Activated naive CD4-positive, alpha-beta T cell treated with anti-CD3 and anti-CD28 coated beads, Interleukin-2, amount 50 U/mL, for 72 hours (primary cell): ENCODE data around the gene OR10P1. TPM values are rescaled to one million over a fixed set of nuclear protein-coding genes. Genes with fewer than 3 reads are reported as not detected.
"Not testable (repeated sequence)": the region's sequence is repeated elsewhere in the genome, so short reads cannot be mapped to it uniquely, and the experiment has no call there.

Source experiments
- ATAC-seq, 2 donors: fragments of 150-1000 bp; cut with Tn5 transposase; 2 replicates each; pipeline ENCODE4 v1.10.0; 2021; ENCODE audit warnings: mild to moderate bottlenecking in 2 of 2, moderate library complexity in 2 of 2
- DNase-seq, 2 donors: peaks; one replicate each; pipeline ENCODE4 v3.0.0; 2021 to 2022; ENCODE audit warnings: low spot score in 2 of 2
- H3K27ac Mint-ChIP-seq, 2 donors: one replicate each; pipeline ENCODE4 v1.8.0; 2022; ENCODE audit warnings: mild to moderate bottlenecking in 2 of 2, mixed read lengths in 2 of 2
- H3K36me3 Mint-ChIP-seq, 2 donors: one replicate each; pipeline ENCODE4 v1.8.0; 2022; ENCODE audit warnings: mixed read lengths in 2 of 2
- H3K9me3 Mint-ChIP-seq, 2 donors: one replicate each; pipeline ENCODE4 v1.8.0; 2022; ENCODE audit warnings: mixed read lengths in 2 of 2
- total RNA-seq, 2 donors: library from RNA; stranded (reverse); gene quantifications; one replicate each; pipeline ENCODE4 v1.2.3, GENCODE V29; 2022

The OR10P1 gene
- not detected for total RNA-seq

- H3K27ac Mint-ChIP-seq: peak within 1 kb of the TSS; percentile 15 to 50
- no peaks in the 10 kb centered on the region for H3K9me3 Mint-ChIP-seq
- no peaks in the 10 kb centered on the region for H3K36me3 Mint-ChIP-seq
- ATAC-seq: no peak
- DNase-seq: no peak
Measured at GRCh38 chr12:55636853-55637252, at the start of gene OR10P1. OR10P1 (plus strand) TSS chr12:55636892; CDS start chr12:55636892, 0 bp downstream.

- not testable (repeated sequence) for H3K27ac Mint-ChIP-seq, ATAC-seq, DNase-seq, H3K36me3 Mint-ChIP-seq
- H3K9me3 Mint-ChIP-seq: peaks cover 2 to 12% of the 10 kb centered on the region in 2 donors
Measured at GRCh38 chr12:55590152-55590551, 46.5 kb upstream of the OR10P1 start.

GRCh38 chr12:55607821-55608594 lies 28.7 kb upstream of the OR10P1 start:
- Mint-ChIP-seq H3K36me3 (no peaks in the 10 kb centered on the region), H3K27ac (no peak overlapping the region), H3K9me3 (no peaks in the 10 kb centered on the region)
- DNase-seq: no peak
- ATAC-seq: no peak

DNA sequence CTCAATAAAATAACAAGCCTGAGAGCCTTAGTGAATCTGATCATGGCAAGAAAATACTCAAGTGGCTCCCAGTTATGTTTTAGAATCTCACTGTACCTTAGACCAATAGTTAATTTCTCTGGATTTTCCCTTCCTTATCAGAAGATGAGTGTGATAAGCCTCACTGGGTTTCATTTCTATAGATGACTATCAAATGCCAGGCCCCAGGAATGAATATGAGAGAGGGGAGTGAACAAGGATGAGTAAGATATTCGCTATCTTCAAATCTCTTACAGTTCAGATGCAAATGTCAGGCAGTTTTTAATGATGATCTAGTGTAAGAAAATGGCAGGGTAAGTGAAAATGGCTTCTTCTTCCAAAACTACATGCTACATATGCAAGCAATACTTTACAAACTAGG lies 26.1 kb upstream of the OR10P1 start:
- ATAC-seq (peak; percentile 82 to 93), DNase-seq (no peak)
- Mint-ChIP-seq H3K36me3 (peaks cover 6 to 12% of the 10 kb centered on the region in 2 donors), H3K9me3 (peaks cover 5 to 9% of the 10 kb centered on the region in 2 donors), H3K27ac (no peak overlapping the region)

DNA sequence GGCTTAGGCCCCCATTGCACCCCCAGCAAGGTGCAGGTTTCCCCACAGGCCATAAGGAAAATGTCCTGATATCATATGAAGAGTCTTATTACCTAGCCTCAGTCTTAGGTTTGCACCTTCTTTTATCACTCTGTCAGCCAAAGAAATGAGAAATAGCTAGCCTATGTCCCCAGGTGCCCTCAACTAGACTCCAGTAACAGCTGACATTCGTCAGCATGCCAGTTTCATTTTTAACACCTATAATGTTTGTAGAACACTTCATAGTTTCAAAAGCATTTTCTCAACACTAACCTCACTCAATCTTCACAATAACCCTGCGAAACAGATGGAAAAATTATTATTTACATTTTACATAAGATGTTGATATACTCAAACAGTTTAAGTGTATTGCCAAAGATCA lies 24.0 kb upstream of the OR10P1 start:
- DNase-seq (no peak), ATAC-seq (no peak)
- Mint-ChIP-seq H3K9me3 (peaks cover 14 to 23% of the 10 kb centered on the region in 2 donors), H3K27ac (no peak overlapping the region), H3K36me3 (peaks cover 20 to 29% of the 10 kb centered on the region in 2 donors)

DNA sequence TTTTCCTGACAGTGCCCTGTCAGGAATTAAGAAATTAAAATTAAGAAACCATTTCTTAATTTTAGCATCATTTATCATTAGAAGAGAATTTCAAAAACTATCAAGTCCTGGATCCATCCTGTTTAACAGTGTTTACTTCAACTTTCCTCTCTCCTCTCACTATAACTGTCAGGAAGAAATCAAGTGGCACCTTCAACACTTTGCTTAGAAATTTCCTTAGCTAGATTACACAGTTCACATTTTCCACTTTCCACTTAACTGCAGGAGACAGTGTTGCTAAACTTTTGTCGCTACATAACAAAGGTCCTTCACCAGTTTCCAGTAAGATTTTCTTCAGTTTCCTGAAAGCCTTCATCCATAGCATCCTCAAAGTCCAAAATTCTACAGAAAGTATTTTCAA lies 21.9 kb upstream of the OR10P1 start:
- H3K36me3 Mint-ChIP-seq: peaks cover 22 to 31% of the 10 kb centered on the region in 2 donors

DNA sequence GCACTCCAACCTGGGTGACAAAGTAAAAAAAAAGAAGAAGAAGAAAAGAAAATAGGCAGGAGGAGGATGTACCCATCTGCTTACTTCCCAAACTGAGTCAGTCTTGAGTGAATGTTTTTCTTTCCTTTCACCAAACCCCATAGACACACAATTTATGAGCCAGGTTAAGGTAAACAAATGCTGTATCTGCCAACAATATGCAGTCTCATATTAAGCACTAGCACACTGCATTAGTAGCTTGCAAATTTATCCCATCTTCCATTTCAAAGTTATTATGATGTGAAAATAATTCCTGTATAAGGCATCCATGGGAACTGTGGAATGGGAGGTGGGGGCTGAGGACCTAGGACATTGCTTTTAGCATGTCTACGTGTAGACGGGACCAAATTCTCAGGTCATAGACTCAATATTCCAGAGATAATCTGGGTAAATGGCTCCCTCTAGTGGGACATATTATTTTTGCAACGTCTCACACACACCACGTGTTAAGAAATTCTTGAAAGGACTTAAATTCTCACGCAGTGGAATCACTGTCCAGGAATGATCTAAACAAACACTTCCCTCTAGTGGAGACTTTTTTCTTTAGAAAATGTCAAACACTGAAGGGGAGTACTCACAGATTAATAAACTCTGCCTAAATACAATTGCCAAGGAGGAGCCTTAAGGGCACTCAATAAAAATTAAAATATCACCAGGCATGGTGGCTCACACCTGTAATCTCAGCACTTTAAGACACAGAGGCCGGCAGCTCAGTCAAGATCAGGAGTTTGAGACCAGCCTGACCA lies 17.1 kb upstream of the OR10P1 start:
- Mint-ChIP-seq H3K9me3 (peaks cover 14 to 24% of the 10 kb centered on the region in 2 donors), H3K27ac (no peak overlapping the region), H3K36me3 (peaks cover 22 to 29% of the 10 kb centered on the region in 2 donors)
- DNase-seq (peak in 1 of 2 donors; percentile 76), ATAC-seq (peak; percentile 59 to 62)

More for the DNA sequence above, 21.9 kb upstream of the OR10P1 start:
- ATAC-seq (no peak), DNase-seq (no peak)
- Mint-ChIP-seq H3K27ac (no peak overlapping the region), H3K9me3 (peaks cover 14 to 24% of the 10 kb centered on the region in 2 donors)

GRCh38 chr12:55624056-55624455 lies 12.6 kb upstream of the OR10P1 start:
- no peaks in the 10 kb centered on the region for H3K36me3 Mint-ChIP-seq
- ATAC-seq (peak; percentile 86), DNase-seq (no peak)
- H3K27ac Mint-ChIP-seq: no peak overlapping the region
- no peaks in the 10 kb centered on the region for H3K9me3 Mint-ChIP-seq

DNA sequence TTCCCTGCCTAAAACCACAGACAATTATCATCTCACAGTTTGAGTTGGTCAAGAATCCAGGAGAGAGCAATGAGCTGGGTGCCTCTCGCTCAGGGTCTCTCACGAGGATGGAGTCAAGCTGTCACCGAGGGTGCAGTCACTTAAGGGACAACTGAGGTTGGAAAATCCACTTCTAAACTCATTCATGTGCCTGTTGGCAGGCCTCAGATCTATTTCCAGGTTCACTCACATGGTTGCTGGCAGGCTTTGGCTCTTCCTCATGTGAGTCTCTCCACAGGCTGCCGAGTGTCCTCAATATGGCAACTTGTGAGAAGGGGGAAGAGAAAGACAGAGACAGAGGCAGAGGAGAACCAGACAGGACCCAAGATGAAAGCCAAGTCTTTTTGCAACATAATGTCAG lies 10.5 kb upstream of the OR10P1 start:
- Mint-ChIP-seq H3K9me3 (no peaks in the 10 kb centered on the region), H3K27ac (no peak overlapping the region), H3K36me3 (no peaks in the 10 kb centered on the region)
- ATAC-seq (no peak), DNase-seq (no peak)

DNA sequence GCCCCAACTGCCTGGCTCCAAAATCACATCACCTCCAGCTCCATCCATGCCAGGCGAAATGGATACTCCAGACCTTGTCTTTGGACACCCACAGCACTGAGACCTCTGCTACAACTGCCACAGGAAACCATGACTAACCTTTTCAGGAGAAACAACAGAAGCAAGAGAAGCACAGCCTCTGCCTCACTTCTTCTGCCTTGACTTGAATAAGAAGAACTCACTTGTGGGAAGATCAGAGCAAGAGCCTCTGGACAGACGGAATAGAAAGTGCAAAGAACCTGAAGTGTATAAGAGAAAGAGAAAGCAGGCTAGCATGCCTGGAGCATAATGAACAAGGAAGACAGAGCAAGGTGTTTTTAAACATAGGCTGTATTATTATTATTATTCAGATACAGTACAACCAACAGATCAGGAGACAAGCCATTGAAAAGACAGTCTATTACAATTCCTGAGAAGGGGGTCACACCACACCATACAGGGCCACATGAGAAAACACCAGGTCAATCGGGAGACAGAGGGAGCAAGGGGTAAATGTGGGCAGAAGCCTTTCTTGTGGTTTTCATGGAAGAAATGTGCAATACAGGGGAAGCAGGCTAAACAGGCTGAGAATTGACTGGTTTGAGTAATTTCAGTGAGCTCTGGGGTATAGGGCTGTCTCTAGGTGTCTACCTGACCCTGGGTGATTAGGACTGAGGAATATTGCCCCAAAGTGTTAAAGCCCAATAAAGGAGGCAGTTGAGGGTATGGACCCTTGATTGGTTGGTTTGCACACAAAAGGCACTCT lies 7.4 kb upstream of the OR10P1 start:
- peak; percentile 87 to 88 for ATAC-seq
- Mint-ChIP-seq H3K36me3 (no peaks in the 10 kb centered on the region), H3K27ac (peak overlapping the region; percentile 8 to 53), H3K9me3 (no peaks in the 10 kb centered on the region)
- peak in 1 of 2 donors; percentile 31 for DNase-seq

- no peak for DNase-seq
- no peaks in the 10 kb centered on the region for H3K36me3 Mint-ChIP-seq
- no peak overlapping the region for H3K27ac Mint-ChIP-seq
- ATAC-seq: no peak
- H3K9me3 Mint-ChIP-seq: no peaks in the 10 kb centered on the region
Measured at GRCh38 chr12:55631056-55631455, 5.6 kb upstream of the OR10P1 start.

GRCh38 chr12:55631733-55632132 lies 5.0 kb upstream of the OR10P1 start:
- Mint-ChIP-seq H3K27ac (no peak overlapping the region), H3K36me3 (no peaks in the 10 kb centered on the region), H3K9me3 (no peaks in the 10 kb centered on the region)
- ATAC-seq (no peak), DNase-seq (no peak)

GRCh38 chr12:55633151-55633550 lies 3.5 kb upstream of the OR10P1 start:
- H3K9me3 Mint-ChIP-seq: no peaks in the 10 kb centered on the region
- H3K36me3 Mint-ChIP-seq: no peaks in the 10 kb centered on the region
- DNase-seq (no peak), ATAC-seq (no peak)
- H3K27ac Mint-ChIP-seq: no peak overlapping the region

DNA sequence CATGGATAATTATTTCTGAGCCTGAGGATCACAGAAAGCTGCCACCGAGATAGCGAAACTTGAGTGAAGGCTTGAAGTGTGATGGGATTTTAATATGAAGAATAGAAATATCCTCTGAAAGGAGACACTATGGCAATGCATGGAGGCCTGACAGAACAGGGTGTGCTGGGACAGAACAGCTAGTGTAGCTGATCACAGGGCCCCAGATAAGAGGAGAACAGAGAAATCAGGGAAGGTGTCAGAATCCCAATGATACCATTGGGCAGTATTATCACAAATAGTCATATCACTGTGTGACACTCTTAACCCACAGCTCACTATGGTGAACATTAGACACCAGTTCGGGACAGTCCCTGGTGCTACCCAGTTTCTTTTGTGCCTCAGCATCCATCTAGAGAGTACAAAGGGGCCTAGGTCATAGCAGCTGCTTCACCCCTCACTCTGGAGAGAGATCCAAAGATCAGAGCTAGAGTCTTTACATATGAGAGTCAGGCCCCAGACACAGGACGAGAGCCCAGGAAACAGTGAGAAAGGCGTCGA lies 506 bp upstream of the OR10P1 start:
- H3K27ac Mint-ChIP-seq: no peak overlapping the region
- H3K36me3 Mint-ChIP-seq: no peaks in the 10 kb centered on the region
- no peaks in the 10 kb centered on the region for H3K9me3 Mint-ChIP-seq
- DNase-seq (no peak), ATAC-seq (peak; percentile 72 to 90)

DNA sequence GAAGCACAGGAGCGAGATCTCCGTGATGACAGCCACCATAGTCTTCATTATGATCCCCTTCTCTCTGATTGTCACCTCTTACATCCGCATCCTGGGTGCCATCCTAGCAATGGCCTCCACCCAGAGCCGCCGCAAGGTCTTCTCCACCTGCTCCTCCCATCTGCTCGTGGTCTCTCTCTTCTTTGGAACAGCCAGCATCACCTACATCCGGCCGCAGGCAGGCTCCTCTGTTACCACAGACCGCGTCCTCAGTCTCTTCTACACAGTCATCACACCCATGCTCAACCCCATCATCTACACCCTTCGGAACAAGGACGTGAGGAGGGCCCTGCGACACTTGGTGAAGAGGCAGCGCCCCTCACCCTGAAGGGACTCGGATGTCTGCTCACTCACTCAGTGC lies 775 bp downstream of the OR10P1 start:
- ATAC-seq (peak; percentile 70 to 82), DNase-seq (no peak)
- Mint-ChIP-seq H3K36me3 (no peaks in the 10 kb centered on the region), H3K9me3 (no peaks in the 10 kb centered on the region), H3K27ac (peak overlapping the region; percentile 15 to 50)

- Mint-ChIP-seq H3K27ac (no peak overlapping the region), H3K36me3 (no peaks in the 10 kb centered on the region)
- no peak for DNase-seq
Measured at GRCh38 chr12:55641595-55641994, 4.9 kb downstream of the OR10P1 start.

More at GRCh38 chr12:55641595-55641994, 4.9 kb downstream of the OR10P1 start:
- no peak for ATAC-seq
- H3K9me3 Mint-ChIP-seq: peaks cover 0 to under 1% of the 10 kb centered on the region in 2 donors
